Osteocyte (in vitro differentiated cells): ENCODE measurements around the gene CCDC167. TPM values are rescaled to one million over a fixed set of nuclear protein-coding genes. Genes with fewer than 3 reads are reported as not detected.
"Not testable (repeated sequence)": the region's sequence is repeated elsewhere in the genome, so short reads cannot be mapped to it uniquely, and the experiment has no call there.

Experiments
- DNase-seq: peaks from one replicate; pipeline ENCODE4 v3.0.0; 2021; ENCODE audit warnings: mixed read lengths; ENCODE audit not compliant: unreplicated experiment; ENCODE audit errors: extremely low spot score
- H3K27ac Mint-ChIP-seq: one replicate; pipeline ENCODE4 v1.8.0; 2021; ENCODE audit warnings: mild to moderate bottlenecking, mixed read lengths; ENCODE audit not compliant: unreplicated experiment
- H3K27me3 Mint-ChIP-seq: one replicate; pipeline ENCODE4 v1.8.0; 2021; ENCODE audit warnings: mixed read lengths; ENCODE audit not compliant: unreplicated experiment
- H3K36me3 Mint-ChIP-seq: one replicate; pipeline ENCODE4 v1.8.0; 2021; ENCODE audit warnings: mixed read lengths; ENCODE audit not compliant: unreplicated experiment
- H3K4me1 Mint-ChIP-seq: one replicate; pipeline ENCODE4 v1.8.0; 2021; ENCODE audit warnings: mixed read lengths; ENCODE audit not compliant: unreplicated experiment
- H3K4me3 Mint-ChIP-seq: one replicate; pipeline ENCODE4 v1.8.0; 2021; ENCODE audit warnings: mild to moderate bottlenecking, moderate library complexity, mixed read lengths; ENCODE audit not compliant: unreplicated experiment
- H3K9me3 Mint-ChIP-seq: one replicate; pipeline ENCODE4 v1.8.0; 2021; ENCODE audit warnings: mixed read lengths; ENCODE audit not compliant: unreplicated experiment
- total RNA-seq: library from RNA; stranded (reverse); gene quantifications from 2 replicates; pipeline ENCODE4 v1.2.1, GENCODE V29; 2021
- TF ChIP-seq, protein P1 (sequence below): fragments of 200-600 bp; sonication (generic); IDR thresholded peaks from 2 replicates; pipeline ENCODE4 v1.5.0; 2021; ENCODE audit warnings: antibody characterized with exemption, mild to moderate bottlenecking, moderate library complexity

CCDC167 gene
- total RNA-seq, 1 donor from 2014 or later = 23.0 TPM

DNA sequence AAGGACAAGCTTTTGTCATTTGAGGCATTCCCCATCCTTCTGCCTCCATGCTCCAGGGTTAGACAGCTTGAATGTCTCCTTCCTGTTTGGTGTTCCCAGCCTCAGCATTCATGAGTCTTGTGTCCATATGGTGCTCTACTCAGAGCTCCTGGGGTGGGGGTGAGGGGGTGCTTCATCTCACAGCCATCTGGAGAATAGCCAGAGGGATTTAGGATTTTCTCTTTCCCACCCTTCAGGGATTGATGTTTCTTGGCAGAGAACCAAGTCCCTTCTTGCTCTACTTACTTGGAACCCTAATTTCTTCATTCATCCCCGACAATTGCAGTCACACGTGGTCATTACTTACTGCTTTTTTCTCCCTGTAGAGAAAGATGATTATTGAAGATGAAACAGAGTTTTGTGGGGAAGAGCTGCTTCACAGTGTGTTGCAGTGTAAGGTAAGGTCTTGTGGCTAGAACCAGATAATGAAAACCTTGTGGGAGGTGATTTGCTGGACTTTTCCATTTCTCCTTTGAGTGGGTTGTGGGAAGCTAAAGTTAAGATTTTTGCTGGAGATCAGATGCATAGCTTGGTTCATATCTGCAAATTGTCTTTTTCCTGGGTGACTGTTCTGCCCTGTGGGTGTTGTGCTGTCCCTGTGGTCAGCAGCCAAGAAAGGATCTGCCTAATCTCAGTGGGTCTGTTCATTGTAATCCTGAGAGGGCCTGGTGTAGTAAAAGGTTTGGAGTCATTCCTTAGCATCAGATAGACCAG lies 48.1 kb downstream of the CCDC167 start:
- H3K27me3 Mint-ChIP-seq = no peaks in the 10 kb centered on the region
- no peak overlapping the region for H3K4me3 Mint-ChIP-seq
- H3K9me3 Mint-ChIP-seq = no peaks in the 10 kb centered on the region
- TF ChIP-seq, protein P1, sequence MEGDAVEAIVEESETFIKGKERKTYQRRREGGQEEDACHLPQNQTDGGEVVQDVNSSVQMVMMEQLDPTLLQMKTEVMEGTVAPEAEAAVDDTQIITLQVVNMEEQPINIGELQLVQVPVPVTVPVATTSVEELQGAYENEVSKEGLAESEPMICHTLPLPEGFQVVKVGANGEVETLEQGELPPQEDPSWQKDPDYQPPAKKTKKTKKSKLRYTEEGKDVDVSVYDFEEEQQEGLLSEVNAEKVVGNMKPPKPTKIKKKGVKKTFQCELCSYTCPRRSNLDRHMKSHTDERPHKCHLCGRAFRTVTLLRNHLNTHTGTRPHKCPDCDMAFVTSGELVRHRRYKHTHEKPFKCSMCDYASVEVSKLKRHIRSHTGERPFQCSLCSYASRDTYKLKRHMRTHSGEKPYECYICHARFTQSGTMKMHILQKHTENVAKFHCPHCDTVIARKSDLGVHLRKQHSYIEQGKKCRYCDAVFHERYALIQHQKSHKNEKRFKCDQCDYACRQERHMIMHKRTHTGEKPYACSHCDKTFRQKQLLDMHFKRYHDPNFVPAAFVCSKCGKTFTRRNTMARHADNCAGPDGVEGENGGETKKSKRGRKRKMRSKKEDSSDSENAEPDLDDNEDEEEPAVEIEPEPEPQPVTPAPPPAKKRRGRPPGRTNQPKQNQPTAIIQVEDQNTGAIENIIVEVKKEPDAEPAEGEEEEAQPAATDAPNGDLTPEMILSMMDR = no peak
- H3K4me1 Mint-ChIP-seq = peaks cover 6% of the 10 kb centered on the region
- peaks cover 48% of the 10 kb centered on the region for H3K36me3 Mint-ChIP-seq
- H3K27ac Mint-ChIP-seq = no peak overlapping the region
- no peak for DNase-seq

DNA sequence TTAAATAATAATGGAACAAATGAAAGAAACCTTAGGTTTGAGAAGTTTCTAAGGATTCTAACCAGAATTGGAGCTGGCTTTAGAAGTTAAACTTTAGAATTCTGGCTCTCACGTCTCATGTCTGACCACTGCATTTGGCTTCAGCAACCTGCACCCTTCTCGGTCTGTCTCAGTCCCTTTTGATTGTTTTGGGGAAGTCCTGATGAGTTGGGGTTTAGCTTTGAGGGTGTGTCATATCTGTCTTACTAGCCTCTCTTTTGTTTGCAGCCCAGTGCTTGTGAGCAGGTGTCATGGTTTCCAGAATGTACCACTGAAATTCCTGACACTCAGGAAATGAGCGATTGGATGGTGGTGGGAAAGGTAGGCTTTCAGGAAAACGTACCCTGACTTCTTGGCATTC lies 49.7 kb downstream of the CCDC167 start:
- DNase-seq = no peak
- Mint-ChIP-seq H3K4me1 (peaks cover 6% of the 10 kb centered on the region), H3K4me3 (no peak overlapping the region), H3K9me3 (no peaks in the 10 kb centered on the region), H3K27ac (no peak overlapping the region), H3K36me3 (peaks cover 49% of the 10 kb centered on the region), H3K27me3 (no peaks in the 10 kb centered on the region)
- TF ChIP-seq, protein P1 = no peak

- not testable (repeated sequence) for H3K4me3 Mint-ChIP-seq, DNase-seq, H3K9me3 Mint-ChIP-seq, H3K4me1 Mint-ChIP-seq, H3K27me3 Mint-ChIP-seq
- H3K36me3 Mint-ChIP-seq = peaks cover 32% of the 10 kb centered on the region
- peak overlapping the region; percentile 78 for H3K27ac Mint-ChIP-seq
These were observed 56.5 kb downstream of the CCDC167 start for GRCh38 chr6:37443216-37443542.

DNA sequence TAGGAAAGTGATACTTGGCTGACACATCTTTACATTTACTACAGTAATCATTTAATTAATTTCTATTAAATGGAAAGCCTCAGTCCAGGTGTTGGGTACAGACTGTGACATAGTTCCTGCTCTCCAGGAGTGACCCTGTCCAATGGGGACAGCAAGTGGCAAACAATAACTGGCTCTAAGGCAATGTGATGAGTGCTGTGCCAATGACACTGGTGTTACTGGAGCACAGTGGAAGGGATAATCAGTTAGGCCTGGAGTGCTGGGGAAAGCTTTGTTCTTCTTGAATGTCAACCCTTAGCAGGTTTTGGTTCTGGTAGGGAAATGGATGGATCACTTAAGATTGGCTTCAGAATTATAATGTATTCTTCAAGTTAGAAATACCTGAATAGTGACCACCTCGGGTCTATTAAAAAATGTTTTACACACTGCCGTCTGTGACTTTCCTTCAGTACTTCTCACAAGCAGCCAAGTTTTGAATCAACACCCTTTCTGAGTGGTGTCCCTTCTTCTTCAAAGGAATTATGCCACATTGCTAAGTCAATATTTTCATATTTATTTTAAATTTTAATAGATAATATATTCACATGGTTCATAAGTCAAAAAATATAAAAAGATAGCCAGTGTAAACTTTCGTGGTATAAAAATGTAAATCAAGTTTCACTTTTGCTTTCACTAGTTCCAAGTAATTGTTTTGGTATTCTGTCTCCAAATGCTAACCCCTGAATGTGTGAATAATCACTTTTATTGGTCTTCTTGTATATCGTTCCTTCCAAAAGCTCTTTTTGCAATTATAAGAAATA lies 57.1 kb downstream of the CCDC167 start:
- Mint-ChIP-seq H3K36me3 (peaks cover 36% of the 10 kb centered on the region), H3K27ac (peak overlapping the region; percentile 78), H3K9me3 (no peaks in the 10 kb centered on the region), H3K4me1 (peaks cover 8% of the 10 kb centered on the region), H3K4me3 (no peak overlapping the region), H3K27me3 (no peaks in the 10 kb centered on the region)
- no peak for DNase-seq
- TF ChIP-seq, protein P1 = no peak

DNA sequence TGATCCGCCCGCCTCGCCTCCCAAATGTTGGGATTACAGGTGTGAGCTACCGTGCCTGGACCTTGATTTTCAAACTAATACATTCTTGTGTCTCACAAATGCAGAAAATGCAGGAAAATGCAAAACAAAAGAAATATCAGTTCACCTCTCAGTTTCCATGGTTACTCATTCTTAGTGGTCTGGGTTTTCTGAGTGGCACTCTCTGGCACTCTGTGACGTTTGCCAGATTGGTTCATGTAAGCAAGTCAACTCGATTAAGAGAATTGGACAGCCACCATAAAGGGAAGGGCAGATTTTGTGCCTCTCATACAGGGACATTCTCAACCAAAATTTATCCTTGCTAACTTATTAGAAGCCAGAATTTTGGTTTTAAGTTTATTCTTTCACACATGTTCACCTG lies 58.0 kb downstream of the CCDC167 start:
- Mint-ChIP-seq H3K9me3 (no peaks in the 10 kb centered on the region), H3K36me3 (peaks cover 32% of the 10 kb centered on the region), H3K4me1 (peaks cover 8% of the 10 kb centered on the region), H3K4me3 (no peak overlapping the region), H3K27ac (peak overlapping the region; percentile 7), H3K27me3 (no peaks in the 10 kb centered on the region)
- no peak for DNase-seq
- TF ChIP-seq, protein P1 = no peak
